GM12878 (cell line): Measurements from ENCODE around the gene POGLUT3. TPM values are rescaled to one million over a fixed set of nuclear protein-coding genes. Genes with fewer than 3 reads are reported as not detected.
A peak's percentile ranks its signal among the peaks of the same experiment; 100 is the strongest.

ENCODE experiments used
- ASH2L ChIP-seq: fragments of 300-600, 200-600 bp; sonication (generic); IDR thresholded peaks from 2 replicates; pipeline ENCODE4 v1.6.1; 2017; ENCODE audit warnings: low read depth, mild to moderate bottlenecking, borderline replicate concordance
- CBX3 ChIP-seq: fragments of 200-600 bp; sonication (generic); IDR thresholded peaks from 2 replicates; pipeline ENCODE4 v1.6.1; 2016; ENCODE audit warnings: low read depth, borderline replicate concordance
- CHD1 ChIP-seq: IDR thresholded peaks from 2 replicates; pipeline ENCODE4 v1.6.1; 2012; ENCODE audit warnings: low read depth, low read length, improper control_type of control experiment
- EED ChIP-seq: sonication (generic); IDR thresholded peaks from 2 replicates; pipeline ENCODE4 v1.6.1; 2016; ENCODE audit warnings: antibody characterized with exemption, low read depth
- EP300 ChIP-seq, 2 experiments: fragments of 150-350 bp in 1 of 2; IDR thresholded peaks; 2 replicates each; pipeline ENCODE4 v1.6.1; 2011 to 2012; ENCODE audit warnings: low read depth in 2 of 2, low read length in 2 of 2, borderline replicate concordance in 1 of 2, improper control_type of control experiment in 1 of 2, inconsistent platforms in 1 of 2; ENCODE audit not compliant: control insufficient read depth in 1 of 2
- ESRRA ChIP-seq: IDR thresholded peaks from 2 replicates; pipeline ENCODE4 v1.6.1; 2012; ENCODE audit warnings: mild to moderate bottlenecking, low read length, improper control_type of control experiment
- ETV6 ChIP-seq, 2 experiments: fragments of 450-650 bp in 1 of 2; IDR thresholded peaks in 1 of 2; conservative IDR thresholded peaks in 1 of 2; 2 replicates each; pipeline ENCODE4 v1.6.1; 2014; ENCODE audit warnings: antibody characterized with exemption in 1 of 2, borderline replicate concordance in 1 of 2, low read depth in 1 of 2, mild to moderate bottlenecking in 1 of 2, moderate library complexity in 1 of 2
- FOXK2 ChIP-seq: fragments of 450-650 bp; IDR thresholded peaks from 2 replicates; pipeline ENCODE4 v1.6.1; 2017; ENCODE audit warnings: mild to moderate bottlenecking, moderate library complexity
- HDGF ChIP-seq: fragments of 450-650 bp; IDR thresholded peaks from 2 replicates; pipeline ENCODE4 v1.6.1; 2016; ENCODE audit warnings: antibody characterized with exemption
- HSF1 ChIP-seq: fragments of 150-350 bp; IDR thresholded peaks from 2 replicates; pipeline ENCODE4 v1.6.1; 2014; ENCODE audit warnings: mild to moderate bottlenecking, low read depth, low read length
- JUNB ChIP-seq: IDR thresholded peaks from 2 replicates; pipeline ENCODE4 v1.6.1; 2016; ENCODE audit warnings: antibody characterized with exemption, mild to moderate bottlenecking
- MYB ChIP-seq: fragments of 150-350 bp; IDR thresholded peaks from 2 replicates; pipeline ENCODE4 v1.6.1; 2014; ENCODE audit warnings: mild to moderate bottlenecking, low read depth, low read length, borderline replicate concordance
- POLR2AphosphoS5 ChIP-seq: IDR thresholded peaks from 2 replicates; pipeline ENCODE4 v1.6.1; 2011; ENCODE audit warnings: mild to moderate bottlenecking, low read length, inconsistent platforms
- RB1 ChIP-seq: fragments of 450-650 bp; formaldehyde crosslinking; IDR thresholded peaks from 2 replicates; pipeline ENCODE4 v1.6.1; 2017; ENCODE audit warnings: mild to moderate bottlenecking, borderline replicate concordance
- RELA ChIP-seq: fragments of 450-650 bp; IDR thresholded peaks from 2 replicates; pipeline ENCODE4 v1.8.0; 2014; ENCODE audit warnings: borderline replicate concordance; ENCODE audit not compliant: partially characterized antibody
- SMAD1 ChIP-seq: fragments of 450-650 bp; IDR thresholded peaks from 2 replicates; pipeline ENCODE4 v1.6.1; 2018; ENCODE audit warnings: mild to moderate bottlenecking, low read depth; ENCODE audit not compliant: partially characterized antibody
- SPI1 ChIP-seq: IDR thresholded peaks from 2 replicates; pipeline ENCODE4 v1.6.1; 2011; ENCODE audit warnings: low read depth, mild to moderate bottlenecking, low read length, moderate library complexity, borderline replicate concordance; ENCODE audit not compliant: insufficient read depth
- TAF1 ChIP-seq: IDR thresholded peaks from 2 replicates; pipeline ENCODE4 v1.6.1; 2011; ENCODE audit warnings: mild to moderate bottlenecking, low read depth, low read length, borderline replicate concordance
- ZBTB11 ChIP-seq: fragments of 450-650 bp; formaldehyde crosslinking; IDR thresholded peaks from 2 replicates; pipeline ENCODE4 v1.5.0; 2022; ENCODE audit warnings: mild to moderate bottlenecking, missing genetic modification characterization
- ZZZ3 ChIP-seq: IDR thresholded peaks from 2 replicates; pipeline ENCODE4 v1.6.1; 2011; ENCODE audit warnings: low read depth; ENCODE audit not compliant: control insufficient read depth, insufficient read length
- polyA plus RNA-seq, 11 experiments: library from polyadenylated mRNA; depleted of rRNA in 4 of 11; unstranded in 6 of 11; stranded (reverse) in 5 of 11; fragments of >200 nt; fragmentation: Nextera tagmentation in 4 of 11; fragmentation: Illumina TruSeq in 1 of 11; extraction: Ambion mirVana in 4 of 11; extraction: Trizol in 1 of 11; gene quantifications; 1 replicate in 1 of 11; 2 replicates in 10 of 11; pipeline versions ENCODE4 v1.2.1 to v1.2.3, GENCODE V29; 2011 to 2016; ENCODE audit warnings: inconsistent platforms in 2 of 11, missing spikeins in 2 of 11, low read depth in 1 of 11
- total RNA-seq, 4 experiments: library from RNA; depleted of rRNA in 3 of 4; stranded (reverse); fragments of >200 nt in 3 of 4; fragmentation: Illumina TruSeq in 1 of 4; extraction: Trizol in 1 of 4; gene quantifications; 2 replicates each; pipeline versions ENCODE4 v1.2.1 to v1.2.3, GENCODE V29; 2013 to 2021
- TF ChIP-seq, protein P1 (sequence below): fragments of 450-650 bp; IDR thresholded peaks from 2 replicates; pipeline ENCODE4 v1.6.1; 2017; ENCODE audit warnings: mild to moderate bottlenecking, low read depth, inconsistent platforms; ENCODE audit not compliant: poor library complexity, severe bottlenecking

POGLUT3 gene
- total and polyA plus RNA-seq, 10 of the 15 experiments (the other 5 are each of a cell fraction or from before 2014, with no cell fraction given) = 3.7 to 21.5 (median 12.9) TPM

- TF ChIP-seq MYB (no peak), ETV6 (conservative IDR thresholded peaks at IDR 0.05 in 1 of 2, IDR thresholded peaks at IDR 0.05 in 1 of 2; ENCODE audit: borderline replicate concordance in 1 of 2, low read depth in 1 of 2) (0 out of 4 replicates have a peak, but pooled peaks of 1 of the 2 experiments have one; percentile 43), POLR2AphosphoS5 (peak; percentile 96), HSF1 (no peak), RELA (no peak), ZZZ3 (no peak), FOXK2 (no peak), SPI1 (peak; percentile 55), TAF1 (peak; percentile 79), SMAD1 (no peak), CBX3 (no peak), JUNB (peak; percentile 28; the same call in 1 of the 2 replicates), RB1 (no peak; the same call in 1 of the 2 replicates), ZBTB11 (CRISPR knock-in tag) (no peak), ESRRA (no peak), ASH2L (peak; percentile 40; the same call in 1 of the 2 replicates), CHD1 (no peak), EP300 (IDR thresholded peaks at IDR 0.05; ENCODE audit: borderline replicate concordance in 1 of 2, control insufficient read depth in 1 of 2, low read depth in 2 of 2, low read length in 2 of 2) (0 out of 4 replicates have a peak, but pooled peaks of 1 of the 2 experiments have one; percentile 3), HDGF (0 out of 2 replicates have a peak, but pooled peaks have one; percentile 33), EED (peak; percentile 78)
- TF ChIP-seq, protein P1, sequence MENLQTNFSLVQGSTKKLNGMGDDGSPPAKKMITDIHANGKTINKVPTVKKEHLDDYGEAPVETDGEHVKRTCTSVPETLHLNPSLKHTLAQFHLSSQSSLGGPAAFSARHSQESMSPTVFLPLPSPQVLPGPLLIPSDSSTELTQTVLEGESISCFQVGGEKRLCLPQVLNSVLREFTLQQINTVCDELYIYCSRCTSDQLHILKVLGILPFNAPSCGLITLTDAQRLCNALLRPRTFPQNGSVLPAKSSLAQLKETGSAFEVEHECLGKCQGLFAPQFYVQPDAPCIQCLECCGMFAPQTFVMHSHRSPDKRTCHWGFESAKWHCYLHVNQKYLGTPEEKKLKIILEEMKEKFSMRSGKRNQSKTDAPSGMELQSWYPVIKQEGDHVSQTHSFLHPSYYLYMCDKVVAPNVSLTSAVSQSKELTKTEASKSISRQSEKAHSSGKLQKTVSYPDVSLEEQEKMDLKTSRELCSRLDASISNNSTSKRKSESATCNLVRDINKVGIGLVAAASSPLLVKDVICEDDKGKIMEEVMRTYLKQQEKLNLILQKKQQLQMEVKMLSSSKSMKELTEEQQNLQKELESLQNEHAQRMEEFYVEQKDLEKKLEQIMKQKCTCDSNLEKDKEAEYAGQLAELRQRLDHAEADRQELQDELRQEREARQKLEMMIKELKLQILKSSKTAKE = no peak
These were observed 703 bp downstream of the POGLUT3 start (continued) for GRCh38 chr11:108497317-108498045.
